Mesothelial cell of epicardium (in vitro differentiated cells): ENCODE results near the gene CALN1. TPM values are rescaled to one million over a fixed set of nuclear protein-coding genes. Genes with fewer than 3 reads are reported as not detected.

Experiments used
- DNase-seq, 2 experiments: peaks; one replicate each; pipeline ENCODE4 v3.0.0; 2021; ENCODE audit warnings: low spot score in 2 of 2; ENCODE audit not compliant: unreplicated experiment in 2 of 2
- H3K27ac Mint-ChIP-seq: 2 replicates; pipeline ENCODE4 v1.8.0; 2021; ENCODE audit warnings: mixed read lengths
- H3K27me3 Mint-ChIP-seq: 2 replicates; pipeline ENCODE4 v1.8.0; 2021; ENCODE audit warnings: low read depth, mixed read lengths
- H3K36me3 Mint-ChIP-seq: 2 replicates; pipeline ENCODE4 v1.8.0; 2021; ENCODE audit warnings: mixed read lengths
- H3K4me1 Mint-ChIP-seq: 2 replicates; pipeline ENCODE4 v1.8.0; 2021; ENCODE audit warnings: mixed read lengths
- H3K4me3 Mint-ChIP-seq: 2 replicates; pipeline ENCODE4 v1.8.0; 2021; ENCODE audit warnings: mild to moderate bottlenecking, moderate library complexity, mixed read lengths
- H3K9me3 Mint-ChIP-seq: 2 replicates; pipeline ENCODE4 v1.8.0; 2021; ENCODE audit warnings: mixed read lengths
- CTCF ChIP-seq: fragments of 200-600 bp; sonication (generic); IDR thresholded peaks from one replicate; pipeline ENCODE4 v1.5.0; 2021; ENCODE audit warnings: antibody characterized with exemption; ENCODE audit not compliant: unreplicated experiment
- total RNA-seq: library from RNA; stranded (reverse); gene quantifications from 3 replicates; pipeline ENCODE4 v1.2.1, GENCODE V29; 2021

CALN1 gene
- total RNA-seq, 1 donor from 2014 or later: 1.1 TPM

GRCh38 chr7:71982851-71983250 lies 429.3 kb downstream of the CALN1 start:
- Mint-ChIP-seq H3K36me3 (no peaks in the 10 kb centered on the region), H3K4me3 (no peak overlapping the region), H3K27ac (no peak overlapping the region), H3K9me3 (no peaks in the 10 kb centered on the region), H3K27me3 (peaks cover 22% of the 10 kb centered on the region), H3K4me1 (no peaks in the 10 kb centered on the region)
- TF ChIP-seq CTCF: no peak
- no peak for DNase-seq

- DNase-seq: no peak
- Mint-ChIP-seq H3K4me1 (no peaks in the 10 kb centered on the region), H3K9me3 (no peaks in the 10 kb centered on the region), H3K27me3 (peaks cover 29% of the 10 kb centered on the region), H3K27ac (no peak overlapping the region), H3K4me3 (no peak overlapping the region), H3K36me3 (no peaks in the 10 kb centered on the region)
- TF ChIP-seq CTCF: no peak
Measured at GRCh38 chr7:71976645-71977044, 435.5 kb downstream of the CALN1 start.

- no peak overlapping the region for H3K27ac Mint-ChIP-seq
Measured at GRCh38 chr7:71974611-71975010, 437.5 kb downstream of the CALN1 start.

GRCh38 chr7:71972534-71972933 lies 439.6 kb downstream of the CALN1 start:
- DNase-seq: no peak
- H3K4me1 Mint-ChIP-seq: no peaks in the 10 kb centered on the region

More at GRCh38 chr7:71974611-71975010, 437.5 kb downstream of the CALN1 start:
- no peak overlapping the region for H3K4me3 Mint-ChIP-seq
- H3K4me1 Mint-ChIP-seq: no peaks in the 10 kb centered on the region
- H3K27me3 Mint-ChIP-seq: peaks cover 41% of the 10 kb centered on the region
- no peaks in the 10 kb centered on the region for H3K9me3 Mint-ChIP-seq
- DNase-seq: no peak
- H3K36me3 Mint-ChIP-seq: no peaks in the 10 kb centered on the region
- no peak for TF ChIP-seq CTCF

GRCh38 chr7:71970725-71971124 lies 441.4 kb downstream of the CALN1 start:
- H3K4me3 Mint-ChIP-seq: no peak overlapping the region

More at GRCh38 chr7:71972534-71972933, 439.6 kb downstream of the CALN1 start:
- Mint-ChIP-seq H3K4me3 (no peak overlapping the region), H3K36me3 (no peaks in the 10 kb centered on the region), H3K9me3 (no peaks in the 10 kb centered on the region), H3K27me3 (peaks cover 45% of the 10 kb centered on the region), H3K27ac (no peak overlapping the region)
- no peak for TF ChIP-seq CTCF

More at GRCh38 chr7:71970725-71971124, 441.4 kb downstream of the CALN1 start:
- Mint-ChIP-seq H3K27ac (no peak overlapping the region), H3K9me3 (no peaks in the 10 kb centered on the region), H3K4me1 (no peaks in the 10 kb centered on the region), H3K27me3 (peaks cover 53% of the 10 kb centered on the region), H3K36me3 (no peaks in the 10 kb centered on the region)
- no peak for TF ChIP-seq CTCF
- no peak for DNase-seq
